NCI-H774 (cell line): ENCODE measurements around the gene CAMK1D.

Source experiments
- DNase-seq: peaks from one replicate; lab custom pipeline; 2025; lab: John Stamatoyannopoulos, UW

Gene CAMK1D

DNA sequence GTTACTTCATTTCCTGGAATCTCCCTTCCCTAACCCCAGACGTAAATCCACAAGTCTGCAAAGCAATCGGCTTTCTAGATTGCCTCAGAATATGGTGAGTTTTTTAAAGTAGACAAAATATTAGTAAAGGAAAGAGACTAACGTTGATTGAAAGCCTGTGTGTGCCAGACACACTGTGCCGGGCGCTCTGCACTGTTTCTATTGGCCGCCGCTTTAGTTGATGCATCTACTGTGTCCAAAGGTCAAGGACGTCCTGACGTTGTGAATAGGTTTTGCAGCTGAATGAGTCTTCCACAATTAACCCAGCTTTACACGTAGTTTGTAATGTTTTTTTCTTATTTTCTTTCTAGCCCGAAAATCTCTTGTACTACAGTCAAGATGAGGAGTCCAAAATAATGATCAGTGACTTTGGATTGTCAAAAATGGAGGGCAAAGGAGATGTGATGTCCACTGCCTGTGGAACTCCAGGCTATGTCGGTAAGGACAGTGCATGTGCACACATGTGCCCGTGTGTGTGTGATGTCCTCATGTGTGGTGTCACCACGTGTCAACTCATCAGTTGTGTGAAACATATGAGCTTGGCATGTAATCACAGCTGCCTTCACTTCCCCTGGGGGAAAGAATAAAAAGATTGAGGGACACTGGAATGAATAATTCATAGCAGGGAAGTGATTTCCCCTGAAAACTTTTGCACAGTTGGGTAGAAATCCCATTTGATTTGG is 420.1 kb downstream of the CAMK1D start:
- DNase-seq = no peak

GRCh38 chr10:12771981-12772760 is 422.8 kb downstream of the CAMK1D start:
- no peak for DNase-seq

- DNase-seq = no peak
Measured at GRCh38 chr10:12772797-12773587, 423.6 kb downstream of the CAMK1D start.

DNA sequence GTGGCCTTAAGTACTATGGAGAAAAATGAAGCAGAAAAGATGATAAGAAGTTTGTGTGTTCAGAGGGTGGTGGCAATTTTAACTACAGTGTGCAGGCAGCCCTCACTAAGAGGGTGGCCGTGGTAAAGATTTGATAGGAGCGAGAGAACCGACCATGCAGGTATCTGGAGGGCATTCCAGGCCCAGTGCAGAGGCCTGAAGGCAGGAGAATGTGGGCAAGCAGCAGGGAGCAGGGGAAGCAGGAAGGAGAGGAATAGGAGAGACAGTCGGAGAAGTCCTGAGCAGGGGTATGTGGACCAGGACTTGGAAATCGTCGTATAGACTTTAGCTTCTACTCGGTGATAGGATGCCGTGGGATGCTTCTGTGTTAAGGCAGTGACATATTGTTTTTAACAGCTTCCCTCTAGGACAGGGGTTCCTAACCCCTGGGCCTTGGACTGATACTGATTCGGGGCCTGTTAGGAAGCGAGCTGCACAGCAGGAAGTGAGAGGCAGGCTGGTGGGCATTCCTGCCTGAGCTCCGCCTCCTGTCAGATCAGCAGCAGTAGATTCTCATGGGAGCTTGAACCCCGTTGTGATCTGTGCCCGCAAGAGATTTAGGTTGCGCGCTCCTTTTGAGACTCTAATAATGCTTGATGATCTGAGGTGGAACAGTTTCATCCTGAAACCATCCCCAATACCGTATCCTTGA is 425.0 kb downstream of the CAMK1D start:
- DNase-seq = no peak

GRCh38 chr10:12777840-12778585 is 428.7 kb downstream of the CAMK1D start:
- DNase-seq = no peak

DNA sequence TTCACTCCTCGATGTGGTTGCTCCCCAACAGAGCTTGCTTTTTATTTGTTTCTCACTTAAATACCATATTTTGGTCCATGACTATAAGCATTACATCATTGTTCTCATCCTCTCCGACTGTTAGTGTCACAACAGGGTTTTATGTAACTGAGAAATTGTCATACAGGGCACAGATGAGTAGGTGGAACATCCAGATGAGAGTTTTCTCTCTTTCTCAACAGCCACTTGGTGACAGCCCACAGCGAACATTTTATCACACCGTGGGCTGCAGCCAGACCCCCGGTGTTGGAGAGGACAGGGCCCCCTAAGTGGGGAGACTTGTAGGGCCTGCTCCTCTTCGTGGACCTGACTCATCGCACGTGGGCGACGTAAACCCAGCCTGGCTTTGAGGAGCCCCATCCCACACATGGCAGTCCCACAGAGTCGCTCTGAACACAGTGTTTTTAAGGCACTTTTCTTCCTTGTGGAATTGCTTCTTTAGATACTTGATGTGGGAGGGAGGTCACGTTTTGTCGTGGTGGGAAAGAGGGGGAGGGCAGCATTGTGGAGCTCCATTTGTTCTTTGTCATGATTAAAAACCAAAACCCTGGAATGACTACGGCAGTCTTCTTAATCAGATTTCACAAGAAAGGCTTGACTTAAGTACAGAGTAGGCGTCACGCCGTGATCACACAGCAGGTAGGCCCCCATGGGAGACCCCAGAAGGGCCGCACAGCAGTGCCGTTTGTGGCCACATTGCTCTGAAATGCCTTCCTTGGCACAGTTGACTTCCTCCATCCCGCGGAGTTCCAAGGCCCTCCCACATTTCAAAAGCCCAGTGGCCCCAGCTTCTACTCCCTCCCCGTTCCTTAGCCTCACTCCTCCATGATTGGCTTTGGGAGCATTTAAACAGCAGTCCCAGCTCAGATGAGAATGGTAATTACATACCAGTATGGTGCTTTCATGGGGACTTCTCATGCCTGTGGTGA is 431.6 kb downstream of the CAMK1D start:
- DNase-seq = no peak

- no peak for DNase-seq
Measured at GRCh38 chr10:12781976-12782375, 432.6 kb downstream of the CAMK1D start.

DNA sequence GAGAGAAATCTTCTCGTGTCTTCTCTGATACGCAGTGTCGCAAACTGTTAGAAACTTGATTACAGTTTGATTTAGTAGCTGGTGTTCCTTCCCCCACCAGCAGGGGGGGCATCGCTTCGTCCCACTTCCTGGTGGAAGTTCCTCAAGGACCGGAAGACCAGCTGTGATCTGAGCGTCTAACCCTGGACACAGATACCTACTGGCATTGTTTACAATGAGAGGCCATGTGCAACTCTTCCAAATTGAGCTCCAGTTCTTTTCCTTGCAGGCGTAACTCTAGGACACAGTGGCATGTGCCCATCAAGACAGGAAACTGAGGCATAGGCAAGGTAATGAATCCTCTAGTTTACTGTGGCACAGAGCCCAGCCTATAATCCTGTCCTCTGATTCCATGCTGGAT is 433.2 kb downstream of the CAMK1D start:
- no peak for DNase-seq

- no peak for DNase-seq
Measured at GRCh38 chr10:12783293-12783692, 433.9 kb downstream of the CAMK1D start.

- no peak for DNase-seq
Measured at GRCh38 chr10:12784646-12785045, 435.3 kb downstream of the CAMK1D start.

DNA sequence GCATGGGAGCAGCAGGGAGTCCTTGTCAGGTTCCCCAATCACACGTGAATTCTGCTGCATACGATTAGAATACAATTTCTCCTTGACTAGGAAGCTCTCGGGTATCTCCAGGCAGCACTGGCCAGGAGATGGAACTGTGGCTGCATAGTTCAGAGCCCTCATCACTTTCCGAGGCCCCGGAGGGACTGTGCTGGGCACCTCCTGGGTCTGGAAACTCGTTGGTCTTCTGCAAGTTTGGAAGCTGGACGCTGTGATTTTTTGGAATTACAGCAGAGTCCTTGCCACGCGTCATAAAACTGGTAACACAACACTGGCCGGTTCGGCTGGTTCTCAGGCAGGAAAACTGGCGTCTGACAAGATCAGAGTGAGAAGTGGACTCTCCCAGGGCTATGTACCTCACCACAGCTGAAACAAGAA is 436.1 kb downstream of the CAMK1D start:
- DNase-seq = no peak

- DNase-seq = no peak
Measured at GRCh38 chr10:12787297-12787696, 437.9 kb downstream of the CAMK1D start.

DNA sequence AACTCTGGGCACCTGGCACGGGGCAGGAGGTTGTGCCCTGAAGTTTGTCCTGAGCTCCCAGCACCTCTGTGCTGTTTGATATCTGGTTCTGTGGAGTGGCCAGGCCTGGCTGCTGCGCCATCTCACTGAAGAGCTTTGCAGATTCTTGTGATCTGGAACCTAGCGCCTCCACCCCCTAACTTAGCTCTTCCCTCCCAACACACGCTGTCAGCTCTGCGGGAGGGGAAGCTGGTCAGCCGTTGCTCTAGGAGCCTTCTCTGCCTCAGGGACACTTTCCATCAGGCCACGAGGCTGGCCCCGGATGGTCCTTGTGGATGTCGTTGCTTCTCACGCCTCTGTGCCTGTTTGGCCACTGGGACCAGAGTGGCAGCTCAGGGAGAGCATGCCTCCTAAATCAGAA is 438.9 kb downstream of the CAMK1D start:
- DNase-seq = no peak

GRCh38 chr10:12790270-12790669 is 440.9 kb downstream of the CAMK1D start:
- no peak for DNase-seq

DNA sequence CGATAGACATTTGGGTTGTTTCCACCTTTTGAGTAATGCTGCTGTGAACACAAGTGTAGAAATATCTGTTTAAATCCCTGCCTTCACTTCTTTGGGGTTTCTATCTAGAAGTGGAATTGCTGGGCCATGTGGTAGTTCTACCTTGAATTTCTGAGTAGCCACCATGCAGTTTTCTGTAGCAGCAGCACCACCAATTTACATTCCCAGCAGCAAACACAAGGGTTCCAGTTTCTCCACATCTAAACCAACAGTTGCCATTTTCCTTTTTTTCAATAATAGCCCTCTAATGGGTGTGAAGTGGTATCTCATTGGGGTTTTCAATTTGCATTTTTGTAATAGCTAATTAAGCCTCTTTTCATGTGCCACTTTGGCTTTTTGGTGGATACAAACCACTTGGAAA is 442.4 kb downstream of the CAMK1D start:
- DNase-seq = no peak

DNA sequence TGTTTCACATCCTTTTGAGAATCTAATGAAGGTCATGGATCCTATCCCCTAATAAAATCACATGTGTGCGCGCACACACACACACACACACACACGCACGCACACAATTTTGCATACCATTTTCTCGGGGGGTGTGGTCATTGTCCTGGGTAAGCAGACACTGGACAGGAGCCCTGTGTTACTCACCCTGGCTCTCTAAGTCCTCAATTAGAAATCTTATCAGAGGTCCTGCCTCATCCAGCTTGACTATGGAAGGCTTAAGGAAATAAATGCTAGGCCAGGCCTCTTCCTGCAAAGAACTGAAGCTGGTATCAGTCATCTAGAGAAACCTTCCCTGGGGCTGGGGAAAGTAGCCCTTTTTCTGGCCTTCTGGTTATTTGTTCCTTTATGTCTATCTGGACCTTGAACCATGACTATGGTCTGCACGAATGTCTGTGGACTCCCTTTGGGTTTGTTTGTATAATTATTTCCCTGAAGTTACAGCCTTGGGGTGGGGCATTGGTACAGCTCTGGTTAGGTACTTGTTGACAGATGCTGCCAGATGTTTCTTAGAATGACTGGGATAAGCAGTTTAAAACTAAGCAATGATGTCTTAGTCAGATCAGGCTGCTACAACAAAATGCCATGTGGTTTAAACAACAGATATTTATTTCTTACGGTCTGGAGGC is 443.7 kb downstream of the CAMK1D start:
- no peak for DNase-seq

DNA sequence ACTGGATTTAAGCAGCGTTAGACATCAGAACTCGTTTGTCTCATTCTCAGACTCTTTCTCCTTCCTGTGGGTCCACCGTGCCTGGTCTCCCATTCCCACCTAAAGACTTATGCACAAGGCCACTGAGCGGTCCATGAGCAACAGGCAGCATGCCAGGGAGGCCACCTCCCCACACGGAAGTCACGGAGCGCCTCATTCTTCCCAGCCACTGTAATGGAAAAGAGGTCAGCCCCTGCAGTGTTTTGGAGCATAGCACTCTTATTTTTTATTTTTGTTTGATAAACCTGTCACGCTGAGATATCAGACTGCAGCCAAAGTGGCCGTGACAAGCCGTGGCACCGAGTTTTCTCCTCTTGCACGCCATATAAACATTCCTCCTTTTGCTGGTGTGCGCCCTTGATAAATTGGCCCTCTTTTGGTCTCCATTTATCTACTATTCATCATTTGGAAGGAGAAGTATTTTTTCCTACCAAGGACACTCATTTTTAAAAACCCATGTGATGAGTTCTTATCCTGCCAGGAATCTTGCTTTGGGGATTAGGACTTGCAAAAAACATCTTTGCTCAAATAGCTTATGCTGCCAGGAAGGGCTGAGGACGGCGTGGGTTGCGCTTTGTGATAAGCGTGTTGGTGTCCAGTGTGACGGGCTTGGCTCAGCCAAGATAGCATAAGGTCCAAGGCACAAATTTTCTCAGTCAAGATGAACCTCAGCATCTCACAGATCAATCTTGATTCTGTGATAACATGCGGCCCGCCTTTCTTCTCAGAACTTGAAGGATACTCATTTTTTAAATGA is 446.2 kb downstream of the CAMK1D start:
- no peak for DNase-seq

DNA sequence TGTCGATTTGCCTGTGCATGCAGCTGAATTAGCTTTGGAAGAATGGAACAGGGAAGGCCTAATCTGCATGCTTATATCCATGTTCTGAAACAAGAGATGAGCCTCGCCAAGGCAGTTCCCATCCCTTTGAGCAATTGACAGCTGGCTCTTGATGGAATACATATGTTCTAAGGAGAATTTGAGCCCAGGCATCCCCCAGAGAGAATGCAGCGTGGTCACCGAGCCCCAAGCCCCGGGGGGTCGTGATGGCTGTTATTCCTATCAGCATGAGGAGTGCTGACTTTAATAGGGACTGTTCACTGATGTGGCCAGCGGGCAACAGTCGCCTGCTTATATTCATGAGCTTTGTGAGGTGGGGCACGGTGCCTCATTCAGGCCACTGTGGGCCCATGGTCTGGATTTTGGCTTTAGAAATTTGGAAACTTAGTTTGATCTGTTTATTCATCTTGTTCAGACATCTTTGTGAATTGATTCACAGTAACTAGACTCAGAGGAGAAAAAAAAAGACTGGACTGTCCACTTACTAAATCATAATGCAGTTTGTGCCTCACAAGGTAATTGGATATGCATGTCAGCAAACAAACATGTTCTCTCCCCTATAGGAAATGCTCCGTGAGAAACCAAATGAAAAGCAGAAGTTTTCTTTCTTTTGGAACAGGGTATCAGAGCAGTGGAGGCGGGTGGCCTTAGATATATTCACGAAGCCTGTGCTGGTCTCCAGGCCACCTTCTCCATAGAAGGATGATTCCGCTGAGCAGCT is 447.2 kb downstream of the CAMK1D start:
- DNase-seq = no peak
